HCT116 (cell line): ENCODE measurements around the gene FEM1B. TPM values are rescaled to one million over a fixed set of nuclear protein-coding genes. Genes with fewer than 3 reads are reported as not detected.

Experiments used
- ATAC-seq: fragments of 200-7000 bp; cut with Tn5 transposase; 2 replicates; pipeline ENCODE4 v1.9.1; 2020; ENCODE audit warnings: mild to moderate bottlenecking, moderate library complexity
- BruUV-seq: library from RNA; stranded (reverse); fragments of 400-500 nt; replicated peaks from 2 replicates; lab custom pipeline; 2021; lab: Mats Ljungman, UMichigan
- CTCF ChIA-PET: fragments of 300-600 bp; sonication (Branson Sonifier 250); formaldehyde crosslinking; loops from one replicate; lab custom pipeline; 2021; ENCODE audit warnings: antibody characterized with exemption; lab: Charles Lee
- POLR2A ChIA-PET: fragments of 300-600, 350-600 bp; sonication (Branson Sonifier 250); formaldehyde crosslinking; loops from one replicate; lab custom pipeline; 2021; ENCODE audit warnings: antibody characterized with exemption; lab: Charles Lee
- RAD21 ChIA-PET, 2 experiments: fragments of 300-600 bp; sonication (Branson Sonifier 250); formaldehyde crosslinking; loops; one replicate each; lab custom pipeline; 2023; ENCODE audit warnings: low total read pairs in 2 of 2; ENCODE audit not compliant: uncharacterized antibody in 2 of 2, unreplicated experiment in 2 of 2, low non-redundant PET in 1 of 2; lab: Charles Lee
- DNase-seq: peaks from one replicate; pipeline ENCODE4 v3.0.0-alpha.2; 2010; ENCODE audit warnings: low read depth, low spot score
- H2AFZ ChIP-seq: fragments of 200-600 bp; shearing (Covaris generic), sonication (generic); 2 replicates; pipeline ENCODE4 v1.6.1; 2017; ENCODE audit warnings: low read depth, mixed run types, mixed read lengths, antibody characterized with exemption, low read length; ENCODE audit not compliant: poor library complexity, severe bottlenecking
- H3K27ac ChIP-seq: 2 replicates; pipeline ENCODE4 v1.5.1; 2012; ENCODE audit warnings: low read depth, low read length
- H3K27me3 ChIP-seq: fragments of 200-600 bp; sonication (generic); 2 replicates; pipeline ENCODE4 v1.6.1; 2016; ENCODE audit warnings: mixed run types, low read length, mixed read lengths; ENCODE audit not compliant: insufficient read depth
- H3K36me3 ChIP-seq, 2 experiments: fragments of 200-500 bp in 1 of 2; fragments of 200-600 bp in 1 of 2; sonication (Bioruptor generic) in 1 of 2; sonication (generic) in 1 of 2; 2 replicates each; pipeline versions ENCODE4 v1.5.1 to v1.6.1; 2014 to 2016; ENCODE audit warnings: low read length in 2 of 2, inconsistent platforms in 1 of 2, mixed read lengths in 1 of 2, mixed run types in 1 of 2; ENCODE audit not compliant: insufficient read depth in 2 of 2, control insufficient read depth in 1 of 2
- H3K4me1 ChIP-seq, 2 experiments: fragments of 200-600 bp in 1 of 2; sonication (generic) in 1 of 2; 2 replicates each; pipeline versions ENCODE4 v1.5.1 to v1.6.1; 2012 to 2017; ENCODE audit warnings: low read length in 2 of 2, inconsistent platforms in 1 of 2, mild to moderate bottlenecking in 1 of 2, mixed read lengths in 1 of 2, mixed run types in 1 of 2, moderate library complexity in 1 of 2; ENCODE audit not compliant: insufficient read depth in 2 of 2, control insufficient read depth in 1 of 2
- H3K4me2 ChIP-seq: fragments of 200-600 bp; sonication (generic); 2 replicates; pipeline ENCODE4 v1.6.1; 2017; ENCODE audit warnings: mixed run types, low read length, mixed read lengths
- H3K4me3 ChIP-seq, 2 experiments: fragments of 200-600 bp in 1 of 2; sonication (generic) in 1 of 2; replicated peaks in 1 of 2; 2 replicates each; pipeline ENCODE4 v1.5.1; 2011 to 2016; ENCODE audit warnings: low read length in 2 of 2, control low read depth in 1 of 2, low read depth in 1 of 2, mild to moderate bottlenecking in 1 of 2, mixed read lengths in 1 of 2, mixed run types in 1 of 2
- H3K79me2 ChIP-seq: fragments of 200-600 bp; sonication (generic); 2 replicates; pipeline ENCODE4 v1.6.1; 2017; ENCODE audit warnings: mild to moderate bottlenecking, mixed run types, low read length, moderate library complexity, mixed read lengths; ENCODE audit not compliant: insufficient read depth
- H3K9ac ChIP-seq: fragments of 200-600 bp; sonication (generic); 2 replicates; pipeline ENCODE4 v1.6.1; 2016; ENCODE audit warnings: low read length, mixed read lengths
- H3K9me2 ChIP-seq: fragments of 200-600 bp; sonication (generic), shearing (Covaris generic); 2 replicates; pipeline ENCODE4 v1.6.1; 2017; ENCODE audit warnings: mixed run types, mild to moderate bottlenecking, moderate library complexity; ENCODE audit not compliant: insufficient read depth
- H3K9me3 ChIP-seq, 2 experiments: fragments of 200-500 bp in 1 of 2; fragments of 200-600 bp in 1 of 2; sonication (Bioruptor generic) in 1 of 2; sonication (generic) in 1 of 2; 2 replicates each; pipeline ENCODE4 v1.6.1; 2014 to 2017; ENCODE audit warnings: low read length in 2 of 2, mixed read lengths in 2 of 2, inconsistent platforms in 1 of 2, low read depth in 1 of 2, mild to moderate bottlenecking in 1 of 2, mixed run types in 1 of 2, moderate library complexity in 1 of 2; ENCODE audit not compliant: control insufficient read depth in 1 of 2, insufficient read depth in 1 of 2
- H4K20me1 ChIP-seq: fragments of 200-600 bp; sonication (generic), shearing (Covaris generic); 2 replicates; pipeline ENCODE4 v1.6.1; 2017; ENCODE audit warnings: mixed run types, mild to moderate bottlenecking, moderate library complexity; ENCODE audit not compliant: insufficient read depth
- ATF3 ChIP-seq: IDR thresholded peaks from 2 replicates; pipeline ENCODE4 v1.6.1; 2012
- EGR1 ChIP-seq: IDR thresholded peaks from 2 replicates; pipeline ENCODE4 v1.6.1; 2012; ENCODE audit warnings: low read depth
- EZH2 ChIP-seq: fragments of 200-600 bp; sonication (generic); IDR thresholded peaks from 2 replicates; pipeline ENCODE4 v1.6.1; 2017; ENCODE audit warnings: antibody characterized with exemption, mixed run types
- JUND ChIP-seq: IDR thresholded peaks from 2 replicates; pipeline ENCODE4 v1.6.1; 2012
- SRF ChIP-seq: IDR thresholded peaks from 2 replicates; pipeline ENCODE4 v1.6.1; 2012; ENCODE audit warnings: low read depth
- TCF7L2 ChIP-seq: IDR thresholded peaks from 2 replicates; pipeline ENCODE4 v1.7.0; 2011; ENCODE audit warnings: borderline replicate concordance, inconsistent platforms; ENCODE audit not compliant: insufficient read depth, insufficient read length; ENCODE audit errors: extremely low read depth
- intact Hi-C: fragments of 100-400 bp; cut with micrococcal nuclease; formaldehyde crosslinking; loops from 2 replicates; pipeline ENCODE4 v1.10.0; 2022
- total RNA-seq: library from RNA; stranded (reverse); gene quantifications from one replicate; pipeline ENCODE4 v1.2.1, GENCODE V29; 2021; ENCODE audit not compliant: unreplicated experiment
- TF ChIP-seq, protein P1 (sequence below): IDR thresholded peaks from 2 replicates; pipeline ENCODE4 v1.6.1; 2012
- TF ChIP-seq, protein P2 (sequence below): IDR thresholded peaks from 2 replicates; pipeline ENCODE4 v1.6.1; 2012; ENCODE audit warnings: low read depth

The FEM1B gene
- total RNA-seq, 1 experiment from 2014 or later = 39.7 TPM

GRCh38 chr15:68244235-68244634, 33.3 kb upstream of the FEM1B start:
- Histone ChIP-seq H3K9ac (no peak overlapping the region), H3K79me2 (no peaks in the 10 kb centered on the region), H3K9me3 (no peaks in the 10 kb centered on the region), H2AFZ (no peak overlapping the region), H3K36me3 (no peaks in the 10 kb centered on the region), H3K27me3 (no peaks in the 10 kb centered on the region), H3K4me3 (no peak overlapping the region), H4K20me1 (no peaks in the 10 kb centered on the region), H3K9me2 (no peaks in the 10 kb centered on the region), H3K4me1 (no peaks in the 10 kb centered on the region), H3K4me2 (no peak overlapping the region), H3K27ac (no peak overlapping the region)
- no peak for ATAC-seq
- CTCF ChIA-PET = interaction anchor here (2.3 kb wide), 1 partner anchor 9 kb away, joined by 12 read pairs; no protein-coding TSS in a partner anchor
- intact Hi-C loops = no loop called here
- TF ChIP-seq JUND (no peak), SRF (no peak), ATF3 (no peak), EZH2 (no peak), TCF7L2 (no peak), EGR1 (no peak)
- TF ChIP-seq, protein P1, sequence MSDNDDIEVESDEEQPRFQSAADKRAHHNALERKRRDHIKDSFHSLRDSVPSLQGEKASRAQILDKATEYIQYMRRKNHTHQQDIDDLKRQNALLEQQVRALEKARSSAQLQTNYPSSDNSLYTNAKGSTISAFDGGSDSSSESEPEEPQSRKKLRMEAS = no peak
- TF ChIP-seq, protein P2, sequence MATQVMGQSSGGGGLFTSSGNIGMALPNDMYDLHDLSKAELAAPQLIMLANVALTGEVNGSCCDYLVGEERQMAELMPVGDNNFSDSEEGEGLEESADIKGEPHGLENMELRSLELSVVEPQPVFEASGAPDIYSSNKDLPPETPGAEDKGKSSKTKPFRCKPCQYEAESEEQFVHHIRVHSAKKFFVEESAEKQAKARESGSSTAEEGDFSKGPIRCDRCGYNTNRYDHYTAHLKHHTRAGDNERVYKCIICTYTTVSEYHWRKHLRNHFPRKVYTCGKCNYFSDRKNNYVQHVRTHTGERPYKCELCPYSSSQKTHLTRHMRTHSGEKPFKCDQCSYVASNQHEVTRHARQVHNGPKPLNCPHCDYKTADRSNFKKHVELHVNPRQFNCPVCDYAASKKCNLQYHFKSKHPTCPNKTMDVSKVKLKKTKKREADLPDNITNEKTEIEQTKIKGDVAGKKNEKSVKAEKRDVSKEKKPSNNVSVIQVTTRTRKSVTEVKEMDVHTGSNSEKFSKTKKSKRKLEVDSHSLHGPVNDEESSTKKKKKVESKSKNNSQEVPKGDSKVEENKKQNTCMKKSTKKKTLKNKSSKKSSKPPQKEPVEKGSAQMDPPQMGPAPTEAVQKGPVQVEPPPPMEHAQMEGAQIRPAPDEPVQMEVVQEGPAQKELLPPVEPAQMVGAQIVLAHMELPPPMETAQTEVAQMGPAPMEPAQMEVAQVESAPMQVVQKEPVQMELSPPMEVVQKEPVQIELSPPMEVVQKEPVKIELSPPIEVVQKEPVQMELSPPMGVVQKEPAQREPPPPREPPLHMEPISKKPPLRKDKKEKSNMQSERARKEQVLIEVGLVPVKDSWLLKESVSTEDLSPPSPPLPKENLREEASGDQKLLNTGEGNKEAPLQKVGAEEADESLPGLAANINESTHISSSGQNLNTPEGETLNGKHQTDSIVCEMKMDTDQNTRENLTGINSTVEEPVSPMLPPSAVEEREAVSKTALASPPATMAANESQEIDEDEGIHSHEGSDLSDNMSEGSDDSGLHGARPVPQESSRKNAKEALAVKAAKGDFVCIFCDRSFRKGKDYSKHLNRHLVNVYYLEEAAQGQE = no peak
- POLR2A ChIA-PET = no interaction called here
- RAD21 ChIA-PET = no interaction called here
- BruUV-seq = no TSS peak
- DNase-seq = no peak
